Measurements from ENCODE around the gene ATAD3C. TPM values are rescaled to one million over a fixed set of nuclear protein-coding genes. Genes with fewer than 3 reads are reported as not detected.
"Not testable (repeated sequence)": the region's sequence is repeated elsewhere in the genome, so short reads cannot be mapped to it uniquely, and the experiment has no call there.

Gene ATAD3C
- total RNA-seq, 1 donor from 2014 or later: 1.6 TPM

- H3K27ac Mint-ChIP-seq: peak overlapping the region; percentile 98
- TF ChIP-seq CTCF (IDR thresholded peaks at IDR 0.05; ENCODE audit: unreplicated experiment): no peak
- peak overlapping the region; percentile 94 for H3K4me3 Mint-ChIP-seq (ENCODE audit: low read depth)
- no peaks in the 10 kb centered on the region for H3K9me3 Mint-ChIP-seq (ENCODE audit: low read depth)
- H3K4me1 Mint-ChIP-seq (ENCODE audit: low read depth): peaks cover 20% of the 10 kb centered on the region
- H3K27me3 Mint-ChIP-seq: peaks cover 2% of the 10 kb centered on the region
- no peak for DNase-seq (ENCODE audit: low spot score, unreplicated experiment)
- H3K36me3 Mint-ChIP-seq (ENCODE audit: insufficient read depth): no peaks in the 10 kb centered on the region
Observed at GRCh38 chr1:1470626-1471388, 21.3 kb downstream of the ATAD3C start.

DNA sequence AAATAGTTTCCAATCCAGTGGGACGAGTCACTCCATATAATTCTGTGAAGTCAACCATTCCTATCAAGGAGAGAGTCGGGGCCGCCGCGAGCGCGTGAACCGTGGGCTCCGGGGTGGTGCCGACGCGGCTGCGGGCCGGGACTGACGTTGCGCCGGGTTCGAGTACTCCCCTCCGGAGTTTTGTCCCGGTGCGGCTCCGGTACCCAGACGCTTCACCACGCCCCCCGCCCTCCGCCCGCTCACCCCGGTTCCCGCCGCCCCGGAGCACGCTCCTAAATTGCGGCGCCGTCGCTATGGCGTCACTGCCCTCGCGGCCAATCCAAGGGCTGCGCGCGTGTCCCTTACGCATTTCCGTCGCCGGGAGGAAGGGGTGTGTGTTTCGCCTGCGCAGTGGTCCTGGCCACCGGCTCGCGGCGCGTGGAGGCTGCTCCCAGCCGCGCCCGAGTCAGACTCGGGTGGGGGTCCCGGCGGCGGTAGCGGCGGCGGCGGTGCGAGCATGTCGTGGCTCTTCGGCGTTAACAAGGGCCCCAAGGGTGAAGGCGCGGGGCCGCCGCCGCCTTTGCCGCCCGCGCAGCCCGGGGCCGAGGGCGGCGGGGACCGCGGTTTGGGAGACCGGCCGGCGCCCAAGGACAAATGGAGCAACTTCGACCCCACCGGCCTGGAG is 22.0 kb downstream of the ATAD3C start, which contains the start of gene ATAD3B:
ATAD3B (plus strand) TSS at position 377 of the 664 bp plus-strand sequence; CDS start at position 497, 120 bp downstream.
- peak; percentile 84 for DNase-seq (ENCODE audit: low spot score, unreplicated experiment)
- TF ChIP-seq CTCF (IDR thresholded peaks at IDR 0.05; ENCODE audit: unreplicated experiment): no peak
- Mint-ChIP-seq H3K4me3 (ENCODE audit: low read depth) (peak within 1 kb of the TSS; percentile 94), H3K36me3 (ENCODE audit: insufficient read depth) (no peaks in the 10 kb centered on the region), H3K27ac (peak within 1 kb of the TSS; percentile 98), H3K27me3 (peaks cover 2% of the 10 kb centered on the region), H3K9me3 (ENCODE audit: low read depth) (no peaks in the 10 kb centered on the region), H3K4me1 (ENCODE audit: low read depth) (peaks cover 20% of the 10 kb centered on the region)

- not testable (repeated sequence) for H3K27me3 Mint-ChIP-seq; DNase-seq (ENCODE audit: low spot score, unreplicated experiment); H3K36me3 Mint-ChIP-seq (ENCODE audit: insufficient read depth); H3K9me3 Mint-ChIP-seq (ENCODE audit: low read depth)
- H3K4me3 Mint-ChIP-seq (ENCODE audit: low read depth): peak overlapping the region; percentile 73
- peak overlapping the region; percentile 33 for H3K27ac Mint-ChIP-seq
- peaks cover 20% of the 10 kb centered on the region for H3K4me1 Mint-ChIP-seq (ENCODE audit: low read depth)
Observed at GRCh38 chr1:1472053-1472876, 22.8 kb downstream of the ATAD3C start.

DNA sequence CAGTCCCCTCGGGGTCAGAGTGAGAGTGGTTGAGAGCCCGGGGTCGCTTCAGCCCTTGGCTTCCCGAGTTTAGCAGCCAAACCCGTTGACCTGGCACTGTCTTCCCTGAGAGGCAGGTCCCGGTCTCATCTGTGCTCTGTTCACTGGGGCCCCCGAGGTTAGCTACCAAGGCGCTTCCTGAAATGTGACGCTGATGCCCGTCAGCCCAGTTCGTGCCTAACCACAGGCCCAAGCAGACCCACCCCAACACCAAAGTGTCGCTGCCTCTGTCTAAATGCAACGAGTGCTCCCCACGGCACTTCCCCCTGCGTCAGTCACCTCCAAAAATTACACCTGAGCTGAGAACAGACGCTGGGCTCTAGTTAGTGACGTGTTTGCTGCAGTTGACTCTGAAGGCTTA is 26.5 kb downstream of the ATAD3C start:
- not testable (repeated sequence) for H3K27ac Mint-ChIP-seq; H3K4me3 Mint-ChIP-seq (ENCODE audit: low read depth)

GRCh38 chr1:1477206-1477605 is 27.7 kb downstream of the ATAD3C start:
- DNase-seq (ENCODE audit: low spot score, unreplicated experiment): no peak
- Mint-ChIP-seq H3K9me3 (ENCODE audit: low read depth) (no peaks in the 10 kb centered on the region), H3K27me3 (no peaks in the 10 kb centered on the region), H3K36me3 (ENCODE audit: insufficient read depth) (peaks cover 5% of the 10 kb centered on the region), H3K4me1 (ENCODE audit: low read depth) (peaks cover 7% of the 10 kb centered on the region), H3K27ac (no peak overlapping the region), H3K4me3 (ENCODE audit: low read depth) (no peak overlapping the region)
- no peak for TF ChIP-seq CTCF (IDR thresholded peaks at IDR 0.05; ENCODE audit: unreplicated experiment)

More for the DNA sequence above, 26.5 kb downstream of the ATAD3C start:
- not testable (repeated sequence) for H3K27me3 Mint-ChIP-seq; H3K36me3 Mint-ChIP-seq (ENCODE audit: insufficient read depth); H3K9me3 Mint-ChIP-seq (ENCODE audit: low read depth); H3K4me1 Mint-ChIP-seq (ENCODE audit: low read depth); DNase-seq (ENCODE audit: low spot score, unreplicated experiment)

All from progenitor cell of endocrine pancreas (in vitro differentiated cells).